Measurements from ENCODE around the gene HSPA14.

HSPA14 gene

GRCh38 chr10:14918964-14919363 is 80.9 kb downstream of the HSPA14 start:
- H3K79me2 ChIP-seq (ENCODE audit: control insufficient read depth, low read length): peaks cover 36% of the 10 kb centered on the region
- peaks cover 100% of the 10 kb centered on the region for H3K36me3 ChIP-seq (ENCODE audit: control insufficient read depth, low read length)
- H3K4me2 ChIP-seq (ENCODE audit: low read length): no peak overlapping the region
- no peaks in the 10 kb centered on the region for H3K27me3 ChIP-seq (ENCODE audit: control insufficient read depth, low read length)
- no peak overlapping the region for H3K4me3 ChIP-seq (ENCODE audit: low read length)
- H3F3A ChIP-seq (ENCODE audit: control insufficient read depth, insufficient read depth): peaks cover 10% of the 10 kb centered on the region; the same call in 1 of the 2 replicates
- no peaks in the 10 kb centered on the region for H4K20me1 ChIP-seq (ENCODE audit: control insufficient read depth, insufficient read depth, low read depth, low read length)
- no peaks in the 10 kb centered on the region for H3K9me2 ChIP-seq (replicated peaks; ENCODE audit: control insufficient read depth, low read length)
- H3K4me1 ChIP-seq (ENCODE audit: control insufficient read depth, low read length): no peaks in the 10 kb centered on the region
- no peak overlapping the region for H3K27ac ChIP-seq (ENCODE audit: low read depth, low read length)
- TF ChIP-seq CTCF (IDR thresholded peaks at IDR 0.05; ENCODE audit: low read depth, low read length, poor library complexity, severe bottlenecking) (no peak), EZH2phosphoT487 (IDR thresholded peaks at IDR 0.05; ENCODE audit: borderline replicate concordance, low read length) (no peak)
- H3K9me3 ChIP-seq (ENCODE audit: control insufficient read depth, insufficient read depth, low read length): peaks cover 19% of the 10 kb centered on the region; the same call in 1 of the 2 replicates
